ENCODE data around the gene TREML2. TPM values are rescaled to one million over a fixed set of nuclear protein-coding genes. Genes with fewer than 3 reads are reported as not detected.

The TREML2 gene
- total and polyA plus RNA-seq, 2 of the 13 experiments (the other 11 are each of a cell fraction or from before 2014, with no cell fraction given): not detected

GRCh38 chr6:41153992-41154625 lies 46.8 kb downstream of the TREML2 start, which contains the start of gene TREML1:
TREML1 (minus strand) TSS chr6:41154347; CDS start chr6:41154288, 59 bp downstream.
- intact Hi-C loops (cut with micrococcal nuclease; ENCODE audit: unreplicated experiment): no loop called here
- Histone ChIP-seq H3K9me3 (ENCODE audit: low read length) (no peaks in the 10 kb centered on the region), H3K4me1 (ENCODE audit: insufficient read depth, low read length) (peaks cover 25% of the 10 kb centered on the region), H3K4me2 (ENCODE audit: low read depth, low read length) (peak within 1 kb of the TSS; percentile 30), H3K79me2 (ENCODE audit: insufficient read depth, low read length) (no peaks in the 10 kb centered on the region), H3K36me3 (replicated peaks in 1 of 2; ENCODE audit: control insufficient read depth in 1 of 2, insufficient read depth in 2 of 2, low read length in 2 of 2) (no peaks in the 10 kb centered on the region), H2AFZ (ENCODE audit: low read length) (no peak within 1 kb of the TSS), H3K27me3 (ENCODE audit: control insufficient read depth in 1 of 2, insufficient read depth in 2 of 2, low read length in 2 of 2) (peaks cover 3 to 13% of the 10 kb centered on the region in 2 experiments; a peak in 1 of 5 replicates), H3K27ac (ENCODE audit: extremely low read length, insufficient read depth, low read length) (peak within 1 kb of the TSS; percentile 0), H4K20me1 (ENCODE audit: insufficient read depth, low read length) (no peaks in the 10 kb centered on the region), H3K4me3 (replicated peaks in 1 of 3; ENCODE audit: insufficient read depth in 1 of 3, low read depth in 2 of 3, low read length in 3 of 3) (no peak within 1 kb of the TSS), H3K9ac (ENCODE audit: insufficient read depth, low read depth, low read length) (no peak within 1 kb of the TSS)
- in situ Hi-C loops (cut with HindIII; ENCODE audit: extremely low pct_ligation_motif_present, low pct_unique_long_range_greater_than_20kb): no loop called here
- POLR2A ChIA-PET: no interaction called here
- CTCF ChIA-PET (ENCODE audit: low intra/inter-chr PET ratio, low total read pairs): no interaction called here
- FAIRE-seq (no peak), DNase-seq (ENCODE audit: low spot score) (no peak), ATAC-seq (no peak)
- BruUV-seq (replicated peaks): no TSS peak
- 68% methylated on average over 3 of the region's 5 CpGs for WGBS (ENCODE audit: low lambda C conversion rate)
- TF ChIP-seq TAF1 (CRISPR knock-in tag; IDR thresholded peaks at IDR 0.05): no peak
- TF ChIP-seq FOXO4 (CRISPR knock-in tag; conservative IDR thresholded peaks at IDR 0.05): 0 out of 2 replicates have a peak, but pooled peaks have one; percentile 20

GRCh38 chr6:41153451-41153850 lies 47.5 kb downstream of the TREML2 start:
- no peak overlapping the region for H2AFZ ChIP-seq (ENCODE audit: low read length)
- in situ Hi-C loops (cut with HindIII; ENCODE audit: extremely low pct_ligation_motif_present, low pct_unique_long_range_greater_than_20kb) (no loop called here), intact Hi-C loops (cut with micrococcal nuclease; ENCODE audit: unreplicated experiment) (no loop called here)
- no peaks in the 10 kb centered on the region for H3K79me2 ChIP-seq (ENCODE audit: insufficient read depth, low read length)
- ChIA-PET CTCF (ENCODE audit: low intra/inter-chr PET ratio, low total read pairs) (no interaction called here), POLR2A (no interaction called here)
- no TSS peak for BruUV-seq (replicated peaks)
- H3K4me1 ChIP-seq (ENCODE audit: insufficient read depth, low read length): peaks cover 25% of the 10 kb centered on the region
- H3K27ac ChIP-seq (ENCODE audit: extremely low read length, insufficient read depth, low read length): no peak overlapping the region
- ATAC-seq (no peak), DNase-seq (ENCODE audit: low spot score) (no peak), FAIRE-seq (no peak)
- no peaks in the 10 kb centered on the region for H3K9me3 ChIP-seq (ENCODE audit: low read length)
- no peaks in the 10 kb centered on the region for H4K20me1 ChIP-seq (ENCODE audit: insufficient read depth, low read length)
- 41% methylated on average over 4 of the region's 4 CpGs for WGBS (ENCODE audit: low lambda C conversion rate)
- no peak overlapping the region for H3K9ac ChIP-seq (ENCODE audit: insufficient read depth, low read depth, low read length)
- H3K36me3 ChIP-seq (replicated peaks in 1 of 2; ENCODE audit: control insufficient read depth in 1 of 2, insufficient read depth in 2 of 2, low read length in 2 of 2): no peaks in the 10 kb centered on the region
- no peak overlapping the region for H3K4me2 ChIP-seq (ENCODE audit: low read depth, low read length)
- no peak for TF ChIP-seq ATRX (CRISPR knock-in tag; IDR thresholded peaks at IDR 0.05; ENCODE audit: borderline replicate concordance)
- no peak for TF ChIP-seq NAIF1 (CRISPR knock-in tag; IDR thresholded peaks at IDR 0.05; ENCODE audit: borderline replicate concordance)
- no peak overlapping the region for H3K4me3 ChIP-seq (replicated peaks in 1 of 3; ENCODE audit: insufficient read depth in 1 of 3, low read depth in 2 of 3, low read length in 3 of 3)
- H3K27me3 ChIP-seq (ENCODE audit: control insufficient read depth in 1 of 2, insufficient read depth in 2 of 2, low read length in 2 of 2): peaks cover 3 to 10% of the 10 kb centered on the region in 2 experiments; a peak in 1 of 5 replicates
